Common myeloid progenitor, CD34-positive (primary cell): ENCODE data around the gene SLC37A3.
A peak's percentile ranks its signal among the peaks of the same experiment; 100 is the strongest.
"Not testable (repeated sequence)": the region's sequence is repeated elsewhere in the genome, so short reads cannot be mapped to it uniquely, and the experiment has no call there.

Source experiments
- CTCF ChIA-PET: fragments of 350-600 bp; sonication (Branson Sonifier 250); formaldehyde crosslinking; loops from one replicate; lab custom pipeline; 2021; ENCODE audit warnings: antibody characterized with exemption; lab: Charles Lee
- POLR2A ChIA-PET: fragments of 350-600 bp; sonication (Branson Sonifier 250); formaldehyde crosslinking; loops from one replicate; lab custom pipeline; 2021; ENCODE audit warnings: antibody characterized with exemption; lab: Charles Lee
- DNase-seq, 3 donors: peaks; one replicate each; pipeline versions ENCODE4 v3.0.0 to v3.0.0-alpha.2; 2013
- H3K27ac ChIP-seq, 2 experiments: 1 replicate in 1 of 2; 2 replicates in 1 of 2; pipeline ENCODE4 v1.7.0; 2013; ENCODE audit warnings: inconsistent platforms in 2 of 2, low read length in 2 of 2, mild to moderate bottlenecking in 2 of 2, low read depth in 1 of 2, moderate library complexity in 1 of 2; ENCODE audit not compliant: severe bottlenecking in 2 of 2, insufficient read depth in 1 of 2, poor library complexity in 1 of 2
- H3K27me3 ChIP-seq, 5 experiments: replicated peaks in 2 of 5; 1 replicate in 3 of 5; 2 replicates in 2 of 5; pipeline versions ENCODE4 v1.6.1 to v1.7.0; 2013; ENCODE audit warnings: low read length in 4 of 5, mild to moderate bottlenecking in 2 of 5, moderate library complexity in 2 of 5, inconsistent platforms in 1 of 5; ENCODE audit not compliant: insufficient read depth in 5 of 5, control insufficient read depth in 4 of 5
- H3K36me3 ChIP-seq, 4 experiments: 1 replicate in 2 of 4; 2 replicates in 2 of 4; pipeline versions ENCODE4 v1.6.1 to v1.7.0; 2013; ENCODE audit warnings: low read length in 3 of 4, control low read depth in 1 of 4, mild to moderate bottlenecking in 1 of 4; ENCODE audit not compliant: control insufficient read depth in 4 of 4, insufficient read depth in 4 of 4
- H3K4me1 ChIP-seq, 4 experiments: 1 replicate in 3 of 4; 2 replicates in 1 of 4; pipeline versions ENCODE4 v1.6.1 to v1.7.1; 2013; ENCODE audit warnings: low read length in 3 of 4, mild to moderate bottlenecking in 3 of 4, control low read depth in 1 of 4, inconsistent platforms in 1 of 4, moderate library complexity in 1 of 4; ENCODE audit not compliant: control insufficient read depth in 4 of 4, insufficient read depth in 4 of 4; ENCODE audit errors: control extremely low read depth in 1 of 4
- H3K4me3 ChIP-seq, 7 experiments: 1 replicate in 4 of 7; 2 replicates in 3 of 7; pipeline versions ENCODE4 v1.5.1 to v1.7.0; 2013; ENCODE audit warnings: mild to moderate bottlenecking in 7 of 7, low read length in 6 of 7, moderate library complexity in 6 of 7, inconsistent platforms in 2 of 7, low read depth in 2 of 7, control low read depth in 1 of 7; ENCODE audit not compliant: insufficient read depth in 4 of 7, control insufficient read depth in 1 of 7; ENCODE audit errors: extremely low read depth in 1 of 7
- H3K9me3 ChIP-seq, 5 experiments: 1 replicate in 4 of 5; 2 replicates in 1 of 5; pipeline versions ENCODE4 v1.6.1 to v1.7.1; 2013; ENCODE audit warnings: low read length in 4 of 5, mild to moderate bottlenecking in 2 of 5, inconsistent platforms in 1 of 5, low read depth in 1 of 5, moderate library complexity in 1 of 5; ENCODE audit not compliant: control insufficient read depth in 4 of 5, insufficient read depth in 2 of 5; ENCODE audit errors: control extremely low read depth in 1 of 5
- WGBS: methylation state at CpG from one replicate; pipeline ENCODE4 v1.1.5; 2013; ENCODE audit not compliant: insufficient coverage; 5-methylcytosine and 5-hydroxymethylcytosine counted together

SLC37A3 gene

GRCh38 chr7:140316165-140316661, 82.1 kb downstream of the SLC37A3 start:
- Histone ChIP-seq H3K4me3 (no peak overlapping the region), H3K27me3 (no peaks in the 10 kb centered on the region), H3K9me3 (peaks cover 0 to 10% (median 0%) of the 10 kb centered on the region in 5 experiments), H3K4me1 (peaks cover 0 to 4% (median 0%) of the 10 kb centered on the region in 4 experiments), H3K27ac (no peak overlapping the region), H3K36me3 (no peaks in the 10 kb centered on the region)
- peak in 1 of 3 donors; percentile 44 for DNase-seq
- 50% methylated on average over 5 of the region's 7 CpGs for WGBS
- POLR2A ChIA-PET, result no interaction called here
- CTCF ChIA-PET, result interaction anchor here (0.9 to 1.9 kb wide), 4 partner anchors 9 to 27 kb away, joined by 3 to 7 read pairs (median 5); no protein-coding TSS in a partner anchor

GRCh38 chr7:140315498-140316164, 82.7 kb downstream of the SLC37A3 start:
- H3K36me3 ChIP-seq, result no peaks in the 10 kb centered on the region
- ChIA-PET POLR2A (no interaction called here), CTCF (interaction anchor here (0.6 to 1.9 kb wide), 4 partner anchors 8 to 27 kb away, joined by 3 to 7 read pairs (median 3); no protein-coding TSS in a partner anchor)
- no peak overlapping the region for H3K27ac ChIP-seq
- H3K9me3 ChIP-seq, result peaks cover 0 to 10% (median 0%) of the 10 kb centered on the region in 5 experiments
- H3K4me1 ChIP-seq, result peaks cover 0 to 4% (median 0%) of the 10 kb centered on the region in 4 experiments
- H3K27me3 ChIP-seq, result no peaks in the 10 kb centered on the region
- no peak for DNase-seq
- WGBS, result 92% methylated on average over 12 of the region's 15 CpGs
- no peak overlapping the region for H3K4me3 ChIP-seq

- 77% methylated on average over 16 of the region's 21 CpGs for WGBS
- Histone ChIP-seq H3K36me3 (no peaks in the 10 kb centered on the region), H3K4me1 (peaks cover 0 to 4% (median 0%) of the 10 kb centered on the region in 4 experiments), H3K27me3 (no peaks in the 10 kb centered on the region), H3K27ac (no peak overlapping the region), H3K4me3 (no peak overlapping the region), H3K9me3 (peaks cover 0 to 10% (median 0%) of the 10 kb centered on the region in 5 experiments)
- DNase-seq, result no peak
- ChIA-PET POLR2A (no interaction called here), CTCF (interaction anchor here (0.6 to 1.4 kb wide), 2 partner anchors 11 to 28 kb away, joined by 3 read pairs; no protein-coding TSS in a partner anchor)
Observed at GRCh38 chr7:140314573-140315480, 83.5 kb downstream of the SLC37A3 start.

GRCh38 chr7:140312141-140312846, 86.0 kb downstream of the SLC37A3 start:
- no CpG with 5 or more reads among the region's 2 CpGs for WGBS
- Histone ChIP-seq H3K9me3 (peaks cover 0 to 10% (median 0%) of the 10 kb centered on the region in 5 experiments), H3K4me3 (no peak overlapping the region), H3K4me1 (peaks cover 0 to 4% (median 0%) of the 10 kb centered on the region in 4 experiments), H3K27me3 (no peaks in the 10 kb centered on the region), H3K36me3 (no peaks in the 10 kb centered on the region), H3K27ac (no peak overlapping the region)
- CTCF ChIA-PET, result interaction anchor here (0.6 kb wide), 1 partner anchor 164 kb away, joined by 3 read pairs; no protein-coding TSS in a partner anchor
- peak in 1 of 3 donors; percentile 26 for DNase-seq
- POLR2A ChIA-PET, result no interaction called here

GRCh38 chr7:140311128-140311527, 87.2 kb downstream of the SLC37A3 start:
- CTCF ChIA-PET, DNase-seq, H3K4me3 ChIP-seq, H3K4me1 ChIP-seq, H3K27ac ChIP-seq, POLR2A ChIA-PET, H3K9me3 ChIP-seq, H3K36me3 ChIP-seq, H3K27me3 ChIP-seq: not testable (repeated sequence)
- no CpG with 5 or more reads among the region's 2 CpGs for WGBS

- Histone ChIP-seq H3K4me3 (no peak overlapping the region), H3K4me1 (peaks cover 0 to 2% (median 0%) of the 10 kb centered on the region in 4 experiments), H3K36me3 (no peaks in the 10 kb centered on the region), H3K27ac (no peak overlapping the region), H3K9me3 (peaks cover 0 to 10% (median 0%) of the 10 kb centered on the region in 5 experiments), H3K27me3 (no peaks in the 10 kb centered on the region)
- WGBS, result 100% methylated on average over 1 of the region's 3 CpGs
- CTCF ChIA-PET, result interaction anchor here (0.6 to 1.3 kb wide), 2 partner anchors 15 to 281 kb away, joined by 4 to 5 read pairs; no protein-coding TSS in a partner anchor
- DNase-seq, result no peak
- POLR2A ChIA-PET, result no interaction called here
Observed at GRCh38 chr7:140310337-140311002, 87.9 kb downstream of the SLC37A3 start.
